HEK293T (cell line): Measurements from ENCODE around the gene UBASH3A.
"Not testable (repeated sequence)": the region's sequence is repeated elsewhere in the genome, so short reads cannot be mapped to it uniquely, and the experiment has no call there.

ENCODE experiments used
- CTCF ChIA-PET: fragments of 350-600 bp; formaldehyde crosslinking; extraction: SDS; loops from one replicate; lab custom pipeline; 2021; ENCODE audit warnings: antibody characterized with exemption, inconsistent platforms; lab: Yijun Ruan, JAX
- POLR2A ChIA-PET: fragments of 350-600 bp; formaldehyde crosslinking; extraction: SDS; loops from one replicate; lab custom pipeline; 2020; ENCODE audit warnings: antibody characterized with exemption, inconsistent platforms; lab: Yijun Ruan, JAX
- DNase-seq: peaks from one replicate; pipeline ENCODE4 v3.0.0; 2012; ENCODE audit warnings: mixed read lengths; ENCODE audit errors: extremely low spot score
- ARNT ChIP-seq: fragments of 450-650 bp; IDR thresholded peaks from 2 replicates; pipeline ENCODE4 v1.6.1; 2017; ENCODE audit warnings: mild to moderate bottlenecking
- BHLHE40 ChIP-seq: fragments of 450-650 bp; IDR thresholded peaks from 2 replicates; pipeline ENCODE4 v1.6.1; 2016; ENCODE audit warnings: mild to moderate bottlenecking, moderate library complexity, borderline replicate concordance
- CTBP1 ChIP-seq: fragments of 450-650 bp; IDR thresholded peaks from 2 replicates; pipeline ENCODE4 v1.6.1; 2016; ENCODE audit warnings: borderline replicate concordance
- ELF4 ChIP-seq: fragments of 450-650 bp; IDR thresholded peaks from 2 replicates; pipeline ENCODE4 v1.6.1; 2017; ENCODE audit warnings: antibody characterized with exemption
- FOXA1 ChIP-seq: fragments of 450-650 bp; IDR thresholded peaks from 2 replicates; pipeline ENCODE4 v1.6.1; 2016; ENCODE audit warnings: mild to moderate bottlenecking
- FOXK2 ChIP-seq: fragments of 450-650 bp; IDR thresholded peaks from 2 replicates; pipeline ENCODE4 v1.6.1; 2016; ENCODE audit warnings: mild to moderate bottlenecking
- FOXM1 ChIP-seq: fragments of 450-650 bp; IDR thresholded peaks from 2 replicates; pipeline ENCODE4 v1.6.1; 2017; ENCODE audit warnings: mild to moderate bottlenecking, borderline replicate concordance
- HDGF ChIP-seq: fragments of 450-650 bp; IDR thresholded peaks from 2 replicates; pipeline ENCODE4 v1.6.1; 2017; ENCODE audit warnings: antibody characterized with exemption, borderline replicate concordance
- L3MBTL2 ChIP-seq: fragments of 450-650 bp; conservative IDR thresholded peaks from 2 replicates; pipeline ENCODE4 v1.6.1; 2016; ENCODE audit warnings: mild to moderate bottlenecking
- LEF1 ChIP-seq: fragments of 450-650 bp; IDR thresholded peaks from 2 replicates; pipeline ENCODE4 v1.6.1; 2017; ENCODE audit warnings: mild to moderate bottlenecking, borderline replicate concordance
- NFRKB ChIP-seq: fragments of 450-650 bp; IDR thresholded peaks from 2 replicates; pipeline ENCODE4 v1.6.1; 2016; ENCODE audit warnings: mild to moderate bottlenecking, moderate library complexity
- SP1 ChIP-seq: fragments of 450-650 bp; IDR thresholded peaks from 2 replicates; pipeline ENCODE4 v1.6.1; 2017
- SUZ12 ChIP-seq: fragments of 450-650 bp; IDR thresholded peaks from 2 replicates; pipeline ENCODE4 v1.6.1; 2016; ENCODE audit warnings: mild to moderate bottlenecking
- TARDBP ChIP-seq: fragments of 450-650 bp; IDR thresholded peaks from 2 replicates; pipeline ENCODE4 v1.6.1; 2016
- ZNF384 ChIP-seq: fragments of 450-650 bp; IDR thresholded peaks from 2 replicates; pipeline ENCODE4 v1.6.1; 2016
- TF ChIP-seq, protein P1 (sequence below): fragments of 450-650 bp; IDR thresholded peaks from 2 replicates; pipeline ENCODE4 v1.6.1; 2016

Gene UBASH3A

DNA sequence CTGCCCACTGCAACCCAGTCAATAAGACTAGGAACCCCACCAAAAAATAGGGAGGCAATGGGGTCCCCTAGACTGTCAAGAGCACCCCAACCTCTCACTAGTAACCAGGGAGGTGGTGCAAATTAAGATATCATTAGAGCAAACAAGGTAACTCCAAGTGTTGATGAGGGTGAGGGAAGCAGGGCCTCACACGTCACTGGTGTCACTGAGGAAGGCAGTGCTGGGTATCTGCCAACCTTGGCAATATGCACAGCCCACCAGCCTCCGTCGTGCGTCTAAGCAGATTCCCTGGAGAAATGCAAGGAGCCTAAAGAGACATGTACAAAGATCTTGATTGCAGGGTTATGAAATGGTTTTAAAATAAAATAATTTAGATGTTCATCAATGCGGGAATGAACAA, 3.8 kb downstream of the UBASH3A start:
- no peak for DNase-seq
- POLR2A ChIA-PET: no interaction called here
- no peak for TF ChIP-seq ARNT
- TF ChIP-seq BHLHE40: no peak
- TF ChIP-seq, protein P1, sequence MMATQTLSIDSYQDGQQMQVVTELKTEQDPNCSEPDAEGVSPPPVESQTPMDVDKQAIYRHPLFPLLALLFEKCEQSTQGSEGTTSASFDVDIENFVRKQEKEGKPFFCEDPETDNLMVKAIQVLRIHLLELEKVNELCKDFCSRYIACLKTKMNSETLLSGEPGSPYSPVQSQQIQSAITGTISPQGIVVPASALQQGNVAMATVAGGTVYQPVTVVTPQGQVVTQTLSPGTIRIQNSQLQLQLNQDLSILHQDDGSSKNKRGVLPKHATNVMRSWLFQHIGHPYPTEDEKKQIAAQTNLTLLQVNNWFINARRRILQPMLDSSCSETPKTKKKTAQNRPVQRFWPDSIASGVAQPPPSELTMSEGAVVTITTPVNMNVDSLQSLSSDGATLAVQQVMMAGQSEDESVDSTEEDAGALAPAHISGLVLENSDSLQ: no peak
- no peak for TF ChIP-seq SP1
- no peak for TF ChIP-seq FOXA1
- no peak for TF ChIP-seq HDGF
- no peak for TF ChIP-seq CTBP1
- no peak for TF ChIP-seq L3MBTL2
- TF ChIP-seq LEF1: no peak
- no peak for TF ChIP-seq NFRKB
- TF ChIP-seq ELF4: no peak
- no peak for TF ChIP-seq SUZ12
- no peak for TF ChIP-seq FOXK2
- TF ChIP-seq FOXM1: no peak
- no peak for TF ChIP-seq ZNF384
- no peak for TF ChIP-seq TARDBP
- CTCF ChIA-PET: interaction anchor here (0.6 kb wide), 1 partner anchor 445 kb away, joined by 3 read pairs; no protein-coding TSS in a partner anchor

DNA sequence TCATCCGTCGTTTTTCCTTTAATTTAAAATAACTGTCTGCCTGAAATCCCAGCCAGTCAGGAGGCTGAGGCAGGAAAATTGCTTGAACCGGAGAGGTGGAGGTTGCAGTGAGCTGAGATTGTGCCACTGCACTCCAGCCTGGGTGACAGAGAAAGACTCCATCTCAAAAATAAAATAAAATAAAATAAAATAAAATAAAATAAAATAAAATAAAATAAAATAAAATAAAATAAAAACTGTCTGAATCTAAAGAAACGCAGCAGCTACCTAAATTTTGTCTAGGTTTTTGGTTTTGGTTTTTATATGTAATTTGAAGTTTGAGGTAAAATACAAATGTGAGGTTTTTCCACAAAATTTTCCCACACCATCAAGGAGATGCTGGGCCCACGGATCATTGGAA, 5.0 kb downstream of the UBASH3A start:
- POLR2A ChIA-PET, DNase-seq: not testable (repeated sequence)

DNA sequence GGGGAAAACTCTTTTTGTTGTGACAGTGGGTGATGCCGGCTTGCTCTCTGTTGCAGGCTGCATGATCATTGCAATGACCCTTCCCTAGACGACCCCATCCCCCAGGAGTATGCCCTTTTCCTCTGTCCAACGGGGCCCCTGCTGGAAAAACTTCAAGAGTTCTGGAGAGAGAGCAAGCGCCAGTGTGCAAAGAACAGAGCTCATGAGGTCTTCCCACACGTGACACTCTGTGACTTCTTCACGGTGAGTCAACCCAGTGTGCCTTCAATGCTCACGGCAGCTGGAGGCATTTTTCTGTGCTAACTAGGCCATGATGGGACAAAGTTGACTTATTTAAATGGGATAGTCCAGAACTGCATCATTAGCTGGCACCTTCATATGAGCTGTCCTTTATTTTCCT, 5.7 kb downstream of the UBASH3A start:
- ChIA-PET CTCF (no interaction called here), POLR2A (no interaction called here)
- DNase-seq: no peak
- TF ChIP-seq, protein P1: no peak

More for the DNA sequence above, 5.0 kb downstream of the UBASH3A start:
- CTCF ChIA-PET: not testable (repeated sequence)

DNA sequence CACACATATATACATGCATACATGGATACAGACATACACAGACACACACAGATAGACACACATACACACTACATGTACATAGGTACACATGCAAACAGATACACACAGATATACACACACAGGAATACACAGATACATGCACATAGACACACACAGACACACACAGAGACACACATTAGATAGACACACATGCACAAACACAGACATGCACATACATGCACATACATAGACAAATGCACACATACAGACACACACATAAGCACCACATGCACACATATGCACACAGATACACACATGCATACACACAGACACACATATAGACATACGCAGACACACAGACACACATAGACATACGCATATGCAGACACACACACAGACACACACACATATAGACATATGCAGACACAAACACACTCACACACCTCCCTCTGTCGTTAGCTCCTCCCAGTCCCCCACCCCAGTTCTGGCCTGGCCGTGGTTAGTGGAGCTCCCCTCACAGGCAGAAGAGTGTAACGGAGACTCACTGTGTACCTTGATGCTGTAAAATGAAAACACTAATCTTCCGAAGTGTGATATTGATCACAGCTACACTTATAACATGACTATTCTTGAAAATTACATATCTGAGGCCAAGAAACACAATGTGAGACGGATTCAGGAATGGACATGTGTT, 7.6 kb downstream of the UBASH3A start:
- ChIA-PET CTCF (no interaction called here), POLR2A (no interaction called here)
- peak; percentile 55 for DNase-seq
- TF ChIP-seq NFRKB: no peak
- no peak for TF ChIP-seq ZNF384
- TF ChIP-seq TARDBP: 0 out of 2 replicates have a peak, but pooled peaks have one; percentile 42

DNA sequence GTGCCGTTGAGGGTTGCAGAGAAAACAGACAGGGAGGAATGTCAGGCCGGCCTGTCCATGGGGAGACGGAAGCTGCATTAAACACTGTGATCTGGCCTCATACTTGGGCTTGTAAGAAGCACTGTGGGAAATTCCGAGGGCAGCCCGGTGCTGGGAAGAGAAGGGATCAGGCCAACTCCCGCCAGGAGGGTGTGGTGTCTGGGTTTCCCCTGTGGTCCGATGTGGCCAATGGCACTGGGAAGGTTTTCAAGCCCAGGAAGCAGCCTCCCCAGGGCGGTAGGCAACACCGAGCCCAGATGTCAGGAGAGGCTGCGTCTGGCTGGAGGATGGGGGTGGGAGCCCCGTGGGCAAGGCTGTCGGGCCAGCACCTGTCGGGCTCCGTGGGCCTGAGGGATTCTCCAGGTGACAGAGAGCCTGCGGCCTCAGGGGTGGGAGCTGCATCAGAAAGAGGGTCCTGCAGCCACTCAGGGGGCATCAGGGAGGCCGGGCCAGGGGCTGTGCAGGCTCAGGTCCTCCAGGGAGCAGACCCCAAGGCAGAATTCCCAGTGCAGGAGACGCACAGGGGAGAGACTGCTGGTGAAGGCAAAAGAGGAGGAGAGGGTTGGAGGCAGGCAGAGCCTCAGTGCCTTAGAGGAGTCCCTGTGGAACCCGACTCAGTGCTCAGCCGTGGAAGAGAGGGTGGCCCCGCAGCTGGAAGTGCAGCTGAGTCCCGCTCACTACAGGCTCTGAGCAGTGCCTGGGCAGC, 8.4 kb downstream of the UBASH3A start:
- TF ChIP-seq ARNT: no peak
- DNase-seq: no peak
- ChIA-PET CTCF (no interaction called here), POLR2A (no interaction called here)

DNA sequence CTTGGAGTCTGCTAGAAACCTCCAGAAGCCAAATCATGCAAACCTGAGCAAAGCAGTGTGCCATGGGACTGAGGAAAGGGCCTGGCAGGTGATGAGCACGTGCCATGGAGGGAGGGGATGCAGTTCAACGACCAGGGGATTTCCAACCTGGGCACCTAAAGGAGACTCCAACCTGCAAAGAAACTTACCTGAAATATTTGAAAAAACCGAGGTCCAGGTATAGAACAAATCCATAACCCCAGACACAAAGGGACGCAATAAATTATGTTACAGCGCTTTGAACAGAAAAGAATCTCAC, 8.9 kb downstream of the UBASH3A start:
- TF ChIP-seq FOXM1 (no peak), TARDBP (no peak), FOXA1 (no peak), ZNF384 (no peak), SUZ12 (no peak), ARNT (no peak), LEF1 (no peak), SP1 (no peak), FOXK2 (no peak), ELF4 (no peak), BHLHE40 (no peak)
- no peak for DNase-seq
- ChIA-PET POLR2A (no interaction called here), CTCF (no interaction called here)

DNA sequence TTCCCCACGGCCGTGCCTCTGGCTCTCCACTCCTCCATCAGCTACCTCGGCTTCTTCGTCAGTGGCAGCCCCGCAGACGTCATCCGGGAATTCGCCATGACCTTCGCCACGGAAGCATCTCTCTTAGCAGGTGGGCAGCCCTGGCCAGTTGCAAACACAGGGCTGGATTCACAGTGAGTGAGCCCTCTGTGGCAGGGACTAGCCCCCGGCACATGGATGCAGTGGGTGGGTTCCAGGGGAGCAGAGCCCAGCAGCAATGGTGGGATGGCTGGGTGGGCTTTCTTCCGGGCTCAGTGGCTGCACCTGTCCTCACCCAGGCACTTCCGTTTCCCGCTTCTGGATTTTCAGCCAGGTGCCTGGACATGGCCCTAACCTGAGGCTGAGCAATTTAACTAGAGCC, 9.4 kb downstream of the UBASH3A start:
- POLR2A ChIA-PET: no interaction called here
- TF ChIP-seq BHLHE40 (no peak), ELF4 (no peak), LEF1 (no peak), FOXA1 (no peak), L3MBTL2 (no peak), ZNF384 (no peak), NFRKB (no peak), SP1 (no peak), FOXK2 (no peak), SUZ12 (no peak), ARNT (no peak), TARDBP (no peak), FOXM1 (no peak), CTBP1 (no peak), HDGF (no peak)
- DNase-seq: no peak
- CTCF ChIA-PET: no interaction called here

DNA sequence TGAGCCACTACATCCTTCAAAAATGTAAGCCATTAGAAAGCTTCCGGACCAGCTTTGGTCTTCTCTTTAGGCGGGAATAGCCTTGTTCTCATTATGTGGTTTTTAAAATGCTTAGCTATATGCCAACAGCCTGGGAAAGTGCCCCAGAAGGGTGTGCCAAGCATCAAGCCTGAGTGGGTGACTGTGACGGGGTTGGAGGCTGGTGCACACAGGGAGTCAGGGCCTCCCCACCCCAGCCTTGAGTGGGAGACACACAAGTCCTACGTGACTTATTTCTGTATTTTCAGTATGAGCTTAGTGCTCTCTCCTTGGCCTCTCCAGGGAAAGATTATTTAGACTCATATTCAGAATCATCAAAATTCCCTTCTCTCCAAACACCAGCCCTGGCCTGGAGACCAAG, 9.8 kb downstream of the UBASH3A start:
- DNase-seq: no peak
- ChIA-PET POLR2A (no interaction called here), CTCF (no interaction called here)
- no peak for TF ChIP-seq ARNT
- no peak for TF ChIP-seq LEF1
- TF ChIP-seq, protein P1: no peak
- no peak for TF ChIP-seq SP1
- TF ChIP-seq NFRKB: no peak
- TF ChIP-seq FOXK2: no peak
- no peak for TF ChIP-seq ELF4
- TF ChIP-seq FOXA1: no peak
